GM13977 (cell line): Measurements from ENCODE around the gene SPAST.

ENCODE experiments used
- DNase-seq: peaks from one replicate; pipeline ENCODE4 v3.0.0; 2012; ENCODE audit warnings: low spot score
- CTCF ChIP-seq: IDR thresholded peaks from 2 replicates; pipeline ENCODE4 v1.5.1; 2012; ENCODE audit warnings: mild to moderate bottlenecking, control low read depth; ENCODE audit not compliant: insufficient read depth; ENCODE audit errors: extremely low read depth, missing control alignments
- in situ Hi-C: fragments of 300-500 bp; cut with MboI; formaldehyde crosslinking; loops from one replicate; pipeline ENCODE4 v1.12.0; 2022; ENCODE audit warnings: low sequenced_read_pairs, low pct_unique_long_range_greater_than_20kb, mixed read lengths, inconsistent platforms; ENCODE audit not compliant: unreplicated experiment

SPAST gene

GRCh38 chr2:32058130-32058529 is 5.2 kb upstream of the SPAST start:
- in situ Hi-C loops, result no loop called here
- TF ChIP-seq CTCF, result no peak

GRCh38 chr2:32060266-32060665 is 3.1 kb upstream of the SPAST start:
- no peak for TF ChIP-seq CTCF
- DNase-seq, result no peak
- in situ Hi-C loops, result no loop called here

More at GRCh38 chr2:32058130-32058529, 5.2 kb upstream of the SPAST start:
- no peak for DNase-seq

GRCh38 chr2:32061430-32061829 is 1.9 kb upstream of the SPAST start:
- in situ Hi-C loops, result no loop called here
- DNase-seq, result no peak
- no peak for TF ChIP-seq CTCF

DNA sequence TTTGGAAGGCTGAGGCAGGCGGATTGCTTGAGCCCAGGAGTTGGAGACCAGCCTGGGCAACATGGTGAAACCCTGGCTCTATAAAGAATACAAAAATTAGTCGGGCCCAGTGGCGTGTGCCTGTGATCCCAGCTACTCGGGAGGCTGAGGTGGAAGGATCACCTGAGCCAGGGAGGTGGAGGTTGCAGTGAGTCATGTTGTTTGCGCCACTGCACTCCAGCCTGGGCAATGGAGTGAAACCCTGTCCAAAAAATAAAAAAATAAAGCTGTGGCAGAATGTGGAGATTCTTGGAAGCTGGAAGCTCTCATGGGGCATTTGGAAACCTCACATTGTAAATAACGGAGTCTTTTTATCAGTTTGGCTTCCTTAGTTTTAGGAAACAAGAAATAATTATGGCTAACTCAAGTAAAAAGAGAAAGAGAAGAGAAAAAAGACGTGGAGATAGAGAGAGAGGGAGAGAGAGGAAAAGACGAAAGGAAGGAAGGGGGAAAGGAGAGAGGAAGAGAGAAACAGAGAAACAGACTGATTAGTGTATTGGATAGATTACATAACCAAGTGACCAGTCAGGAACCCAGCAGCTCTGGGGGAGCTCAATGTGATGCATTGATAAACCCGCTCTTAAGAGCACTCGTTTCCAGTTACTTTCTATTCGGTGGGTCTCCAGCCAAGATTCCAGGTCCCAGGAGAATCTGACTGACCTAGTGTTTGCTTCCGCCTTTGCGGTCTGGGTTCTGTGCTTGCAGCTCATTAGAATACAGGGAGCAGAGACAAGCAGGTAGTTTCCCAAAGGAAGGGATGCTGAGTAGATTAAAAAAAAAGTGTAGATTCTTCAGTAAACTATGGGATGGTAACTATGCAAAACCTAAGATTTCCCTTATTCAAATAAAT is 1.1 kb upstream of the SPAST start:
- in situ Hi-C loops, result no loop called here
- no peak for TF ChIP-seq CTCF
- peak; percentile 38 for DNase-seq

DNA sequence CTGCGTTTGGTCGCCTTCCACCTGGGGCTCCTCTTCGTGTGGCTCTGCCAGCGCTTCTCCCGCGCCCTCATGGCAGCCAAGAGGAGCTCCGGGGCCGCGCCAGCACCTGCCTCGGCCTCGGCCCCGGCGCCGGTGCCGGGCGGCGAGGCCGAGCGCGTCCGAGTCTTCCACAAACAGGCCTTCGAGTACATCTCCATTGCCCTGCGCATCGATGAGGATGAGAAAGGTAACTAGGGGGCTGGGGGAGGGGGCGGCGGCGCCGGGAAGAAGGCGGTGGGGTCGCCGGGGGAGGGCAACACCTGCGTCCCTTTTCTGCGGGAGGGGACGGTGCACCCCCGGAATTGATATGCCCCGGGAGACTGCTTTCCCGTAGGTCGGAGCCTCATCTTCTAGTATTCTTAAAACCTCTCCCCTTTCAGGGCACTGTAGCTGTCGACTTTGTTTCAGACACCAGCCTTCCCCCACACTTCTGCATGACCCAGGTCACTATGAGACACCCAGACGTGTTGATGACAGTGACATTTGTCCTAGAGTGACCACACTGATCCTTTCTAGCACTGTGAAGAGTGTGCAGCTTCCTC is 755 bp downstream of the SPAST start:
- DNase-seq, result peak; percentile 52
- in situ Hi-C loops, result no loop called here
- no peak for TF ChIP-seq CTCF

GRCh38 chr2:32064713-32065112 is 1.4 kb downstream of the SPAST start:
- DNase-seq, result no peak
- no peak for TF ChIP-seq CTCF
- in situ Hi-C loops, result no loop called here
